Thoracic aorta (tissue), 2 donors: ENCODE results near the gene TMX3. TPM values are rescaled to one million over a fixed set of nuclear protein-coding genes. Genes with fewer than 3 reads are reported as not detected.

Experiments
- ATAC-seq: fragments of 150-250 bp; one replicate; pipeline ENCODE4 v1.8.0; 2017; ENCODE audit warnings: low read depth; ENCODE audit not compliant: insufficient number of reproducible peaks, low FRiP score
- DNase-seq: peaks from one replicate; pipeline ENCODE4 v3.0.0-alpha.2; 2020; ENCODE audit warnings: low spot score
- H3K27ac ChIP-seq, 2 donors: fragments of 200-600 bp; sonication (generic); 1 replicate in 1 of 2; 2 replicates in 1 of 2; pipeline ENCODE4 v1.5.1; 2016; ENCODE audit warnings: mild to moderate bottlenecking in 2 of 2, moderate library complexity in 2 of 2
- H3K27me3 ChIP-seq: fragments of 200-600 bp; sonication (generic); replicated peaks from 2 replicates; pipeline ENCODE4 v1.6.0; 2016; ENCODE audit warnings: mild to moderate bottlenecking; ENCODE audit not compliant: insufficient read depth
- H3K36me3 ChIP-seq: fragments of 200-600 bp; sonication (generic); one replicate; pipeline ENCODE4 v1.5.1; 2016
- H3K4me1 ChIP-seq, 2 donors: fragments of 200-600 bp; sonication (generic); 1 replicate in 1 of 2; 2 replicates in 1 of 2; pipeline versions ENCODE4 v1.5.1 to v1.6.0; 2016; ENCODE audit warnings: low read depth in 2 of 2, mild to moderate bottlenecking in 1 of 2; ENCODE audit not compliant: control insufficient read depth in 1 of 2
- H3K4me3 ChIP-seq: fragments of 200-600 bp; sonication (generic); 2 replicates; pipeline ENCODE4 v1.5.1; 2016; ENCODE audit warnings: mild to moderate bottlenecking
- H3K9me3 ChIP-seq: fragments of 200-600 bp; sonication (generic); 2 replicates; pipeline ENCODE4 v1.5.1; 2016
- CTCF ChIP-seq: fragments of 200-600 bp; sonication (generic); IDR thresholded peaks from one replicate; pipeline ENCODE4 v1.5.1; 2019; ENCODE audit warnings: antibody characterized with exemption
- total RNA-seq, 2 donors: library from RNA; depleted of rRNA; stranded (reverse); fragments of >200 nt; gene quantifications; one replicate each; pipeline versions ENCODE4 v1.1.0 to v1.2.3, GENCODE V29; 2016

The TMX3 gene
- total RNA-seq, 2 donors from 2014 or later = 41.3 to 57.4 TPM

DNA sequence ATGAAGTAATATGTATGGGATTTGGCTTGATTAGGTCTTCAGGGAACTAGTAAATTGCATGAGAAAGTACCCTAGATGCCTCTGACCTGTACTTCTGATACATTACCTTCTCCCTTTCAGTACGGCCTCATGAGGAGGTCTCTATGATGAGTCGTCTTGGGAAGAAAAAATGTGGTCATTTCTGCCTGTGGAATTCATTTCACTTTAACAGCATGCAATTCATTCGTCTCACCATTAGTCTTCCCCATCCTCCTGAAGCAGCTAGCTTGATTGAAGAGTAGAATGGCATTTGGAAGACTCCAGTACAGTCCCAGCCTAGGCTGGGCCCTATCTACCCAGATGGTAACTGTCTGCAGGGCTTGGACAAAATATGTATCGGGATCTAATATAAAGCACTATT lies 52.2 kb downstream of the TMX3 start:
- H3K9me3 ChIP-seq = no peaks in the 10 kb centered on the region

GRCh38 chr18:68660354-68661183 lies 54.3 kb downstream of the TMX3 start:
- no peak for ATAC-seq
- no peaks in the 10 kb centered on the region for H3K4me1 ChIP-seq
- no peaks in the 10 kb centered on the region for H3K36me3 ChIP-seq

More for the DNA sequence above, 52.2 kb downstream of the TMX3 start:
- ATAC-seq (no peak), DNase-seq (no peak)
- no peak overlapping the region for H3K27ac ChIP-seq
- no peaks in the 10 kb centered on the region for H3K36me3 ChIP-seq
- H3K4me3 ChIP-seq = no peak overlapping the region
- peaks cover 6 to 15% of the 10 kb centered on the region in 2 donors for H3K4me1 ChIP-seq
- no peak for TF ChIP-seq CTCF
- H3K27me3 ChIP-seq = no peaks in the 10 kb centered on the region

DNA sequence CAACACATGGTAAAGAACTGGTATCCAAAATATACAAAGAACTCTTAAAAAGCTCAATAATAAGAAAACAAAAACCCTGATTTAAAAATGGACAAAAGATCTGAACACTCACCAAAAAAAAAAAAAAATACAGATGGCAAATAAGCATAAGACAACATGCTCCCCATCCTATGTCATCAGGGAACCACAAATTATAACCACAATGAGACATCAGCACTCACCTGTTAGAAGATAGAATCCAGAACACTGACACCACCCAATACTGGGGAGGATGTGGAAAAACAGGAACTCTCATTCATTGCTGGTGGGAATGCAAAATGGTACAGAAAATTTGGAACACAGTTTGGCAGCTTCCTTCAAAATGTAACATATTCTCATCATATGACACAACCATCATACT lies 66.7 kb downstream of the TMX3 start:
- TF ChIP-seq CTCF = no peak
- H3K9me3 ChIP-seq = no peaks in the 10 kb centered on the region
- no peak for ATAC-seq
- no peaks in the 10 kb centered on the region for H3K36me3 ChIP-seq
- H3K27ac ChIP-seq = no peak overlapping the region
- no peak overlapping the region for H3K4me3 ChIP-seq
- H3K4me1 ChIP-seq = no peaks in the 10 kb centered on the region
- no peak for DNase-seq
- no peaks in the 10 kb centered on the region for H3K27me3 ChIP-seq

More at GRCh38 chr18:68660354-68661183, 54.3 kb downstream of the TMX3 start:
- Histone ChIP-seq H3K27me3 (no peaks in the 10 kb centered on the region), H3K4me3 (no peak overlapping the region), H3K9me3 (no peaks in the 10 kb centered on the region), H3K27ac (no peak overlapping the region)
- TF ChIP-seq CTCF = peak; percentile 52
- no peak for DNase-seq

DNA sequence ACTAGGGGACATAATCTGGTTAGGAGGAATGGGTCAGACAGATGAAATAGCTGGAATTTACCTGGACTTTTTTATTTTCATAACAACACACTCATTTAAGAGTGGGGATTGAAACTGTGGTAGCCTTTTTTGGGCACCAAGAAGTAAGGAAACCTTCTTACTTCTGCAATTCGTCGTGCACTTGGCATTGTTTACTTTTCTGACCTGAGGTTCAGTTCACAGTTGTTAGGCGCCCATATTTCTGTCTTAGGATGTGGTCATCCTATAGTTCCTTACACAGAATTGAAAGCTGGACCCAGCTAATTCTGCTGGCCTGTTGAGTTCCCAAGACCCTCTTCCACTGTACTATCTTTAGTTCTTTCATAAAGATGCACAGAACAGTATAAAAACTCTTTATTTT lies 72.9 kb downstream of the TMX3 start:
- TF ChIP-seq CTCF = no peak
- no peaks in the 10 kb centered on the region for H3K36me3 ChIP-seq
- H3K27me3 ChIP-seq = no peaks in the 10 kb centered on the region
- DNase-seq = no peak
- ATAC-seq = no peak
- H3K4me1 ChIP-seq = no peaks in the 10 kb centered on the region
- H3K27ac ChIP-seq = no peak overlapping the region
- no peaks in the 10 kb centered on the region for H3K9me3 ChIP-seq
- H3K4me3 ChIP-seq = no peak overlapping the region

- Histone ChIP-seq H3K4me1 (no peaks in the 10 kb centered on the region), H3K36me3 (no peaks in the 10 kb centered on the region), H3K27me3 (no peaks in the 10 kb centered on the region), H3K9me3 (no peaks in the 10 kb centered on the region), H3K4me3 (no peak overlapping the region), H3K27ac (no peak overlapping the region)
- TF ChIP-seq CTCF = no peak
- no peak for ATAC-seq
- DNase-seq = no peak
Observed at GRCh38 chr18:68640861-68641260, 74.0 kb downstream of the TMX3 start.
